Hepatic stellate cell (primary cell): ENCODE results near the gene NOCT.
A peak's percentile ranks its signal among the peaks of the same experiment; 100 is the strongest.
"Not testable (repeated sequence)": the region's sequence is repeated elsewhere in the genome, so short reads cannot be mapped to it uniquely, and the experiment has no call there.

Experiments used
- DNase-seq: peaks from one replicate; pipeline ENCODE4 v3.0.0; 2011; ENCODE audit warnings: low spot score

NOCT gene

DNA sequence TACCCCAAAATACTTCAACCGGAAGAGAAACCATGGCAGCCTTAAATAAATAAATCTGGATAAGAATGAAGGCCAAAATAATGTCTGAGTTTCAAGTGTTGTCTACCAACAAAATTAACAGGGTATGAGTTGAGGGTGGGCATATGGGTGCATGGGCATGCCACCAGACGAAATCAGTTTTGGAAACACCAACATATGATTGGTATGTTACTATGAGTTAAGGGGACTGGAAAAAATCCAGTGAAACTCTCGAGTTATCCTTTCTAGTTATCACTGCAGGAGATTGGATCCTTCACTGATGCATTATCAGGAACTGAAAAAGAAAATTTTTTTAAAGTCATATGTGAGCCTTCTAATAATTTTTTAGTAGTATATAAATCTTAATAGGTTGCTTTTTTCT is 32.4 kb downstream of the NOCT start:
- DNase-seq: no peak

DNA sequence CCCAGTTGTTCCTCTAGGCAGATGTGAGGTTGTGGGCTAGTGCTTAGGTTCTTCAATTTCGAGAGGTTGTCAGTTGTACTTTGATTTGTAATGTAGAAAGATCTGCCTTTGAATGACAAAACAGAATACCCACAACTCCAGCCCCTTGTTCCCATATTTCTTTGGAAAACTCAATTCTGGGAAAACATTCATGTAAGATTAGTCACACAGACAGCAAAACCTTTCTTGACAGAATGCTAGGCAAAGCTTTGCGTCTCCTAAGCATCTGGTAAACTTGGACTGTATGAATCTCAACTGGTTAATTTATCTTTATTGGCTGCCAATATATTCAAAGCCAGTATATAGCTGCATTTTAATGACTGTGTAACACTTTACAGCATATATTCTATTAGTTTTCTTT is 34.9 kb downstream of the NOCT start:
- peak; percentile 22 for DNase-seq

DNA sequence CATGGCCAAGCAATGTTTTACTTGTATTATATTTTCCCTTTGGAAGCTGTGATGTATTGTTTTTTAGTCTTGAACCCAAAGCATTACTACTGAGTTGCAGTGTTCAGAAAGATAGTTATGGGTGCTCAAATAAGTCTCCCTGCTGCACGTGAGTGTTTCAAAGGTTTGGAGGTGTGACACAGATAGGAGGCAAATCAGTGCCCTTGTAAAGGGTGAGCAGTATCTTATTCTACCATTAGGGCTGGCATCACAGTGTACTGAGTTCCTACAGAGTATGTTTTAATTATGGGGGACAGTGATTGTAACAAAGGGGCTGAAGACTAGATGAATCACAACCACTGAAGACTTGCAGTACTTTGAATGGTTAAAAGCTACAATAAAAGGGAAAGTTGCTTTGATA is 38.3 kb downstream of the NOCT start:
- DNase-seq: no peak

DNA sequence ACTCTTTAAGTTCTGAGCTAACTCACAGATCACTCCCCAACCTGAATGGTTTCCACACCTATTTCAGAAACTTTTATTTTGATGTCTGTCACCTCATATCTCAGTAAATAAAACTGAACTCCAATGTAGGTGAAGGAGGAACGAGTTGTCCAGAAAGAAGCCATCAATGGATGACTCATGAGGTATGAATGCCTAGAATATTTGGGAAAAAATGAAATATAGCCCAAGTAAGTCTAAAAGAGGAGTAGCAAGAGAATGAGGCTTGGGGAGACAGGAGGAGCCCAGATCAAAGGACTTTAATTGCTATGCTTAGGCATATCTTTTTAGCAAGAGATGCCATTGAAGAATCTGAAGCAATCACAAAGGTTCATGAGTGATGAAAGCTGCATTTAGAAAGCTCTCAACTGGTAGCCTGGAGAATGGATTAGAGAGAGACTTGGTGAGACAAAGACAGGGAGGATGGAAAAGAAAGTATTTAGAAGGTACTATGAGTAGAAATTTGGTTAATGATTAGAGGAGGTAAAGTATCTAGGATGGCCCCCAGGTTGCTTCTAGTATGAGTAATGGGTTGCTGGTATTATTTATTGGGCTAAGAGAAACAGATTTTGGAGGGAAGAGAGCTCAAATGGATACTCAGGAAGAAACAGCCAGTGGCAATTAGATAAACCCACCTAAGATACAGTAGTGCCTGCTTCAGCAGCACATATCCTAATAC is 39.4 kb downstream of the NOCT start:
- DNase-seq: peak; percentile 28

DNA sequence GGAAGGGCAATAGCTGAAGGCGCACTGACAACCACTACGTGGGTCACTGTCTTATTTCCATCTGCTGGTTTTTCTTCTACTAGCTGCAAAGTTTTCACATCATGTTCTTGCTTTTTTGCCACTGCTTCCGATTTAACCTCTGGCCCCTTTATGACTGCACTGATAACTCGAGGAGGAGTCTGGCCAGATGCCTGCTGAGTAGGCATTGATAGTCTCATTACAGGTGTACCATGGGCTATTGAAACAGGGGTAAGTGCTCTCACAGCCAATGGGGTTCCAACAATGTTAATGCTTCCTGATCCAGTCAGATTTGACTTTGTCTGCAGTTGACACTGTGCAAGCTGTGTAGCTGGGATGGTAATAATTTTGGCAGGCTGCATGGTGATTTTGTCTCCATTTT is 43.4 kb downstream of the NOCT start:
- not testable (repeated sequence) for DNase-seq

DNA sequence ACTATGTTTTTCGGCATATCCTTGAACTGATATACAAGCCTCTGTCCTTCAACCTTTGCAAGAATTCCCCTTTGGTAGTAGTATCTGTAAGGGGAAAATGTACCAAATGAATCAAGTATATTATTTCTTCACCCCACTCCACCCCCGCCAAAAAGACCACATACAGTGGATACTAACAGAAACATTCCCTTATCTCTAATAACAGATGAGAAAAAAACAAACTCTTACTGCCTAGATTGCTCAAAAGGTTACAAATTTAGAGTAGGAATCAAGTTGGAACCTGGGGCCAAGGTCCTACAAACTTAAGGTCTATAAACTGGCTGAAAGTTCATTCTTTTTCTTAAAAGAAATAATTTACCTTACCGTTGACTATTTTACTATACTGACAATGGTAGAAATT is 45.0 kb downstream of the NOCT start:
- no peak for DNase-seq

DNA sequence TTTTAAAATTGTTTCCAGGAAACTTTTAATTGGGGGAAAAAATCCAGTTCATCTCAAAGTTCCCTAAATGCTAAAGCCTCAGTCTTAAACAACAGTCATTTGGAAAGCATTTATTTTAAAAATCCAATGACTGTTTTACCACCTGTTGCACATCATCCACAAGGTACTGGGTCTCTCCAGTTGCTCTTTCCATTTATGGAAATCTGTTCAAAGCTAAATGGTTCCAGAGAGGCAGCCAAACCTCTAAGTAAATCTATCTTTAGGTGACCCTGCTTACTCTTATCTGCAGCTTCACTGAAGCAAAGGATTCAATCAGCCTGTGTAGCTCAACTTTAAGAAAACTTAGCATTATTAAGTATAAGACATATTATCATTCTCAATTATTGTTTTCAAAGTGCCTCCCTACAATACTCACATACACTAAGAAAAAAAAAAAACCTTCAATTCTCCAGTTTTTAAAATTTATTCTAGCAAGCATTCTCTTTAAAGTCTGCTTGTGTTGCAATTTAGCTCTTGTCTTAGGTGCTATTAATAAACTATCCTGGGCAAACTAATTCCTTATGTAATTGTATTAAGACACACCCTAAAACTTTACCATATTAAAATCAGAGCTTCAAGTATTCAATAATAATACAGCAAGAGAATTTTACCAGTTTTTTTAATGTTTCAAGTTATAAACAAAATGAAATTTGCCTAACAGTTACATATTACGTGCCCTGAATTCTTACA is 60.6 kb downstream of the NOCT start:
- DNase-seq: no peak

DNA sequence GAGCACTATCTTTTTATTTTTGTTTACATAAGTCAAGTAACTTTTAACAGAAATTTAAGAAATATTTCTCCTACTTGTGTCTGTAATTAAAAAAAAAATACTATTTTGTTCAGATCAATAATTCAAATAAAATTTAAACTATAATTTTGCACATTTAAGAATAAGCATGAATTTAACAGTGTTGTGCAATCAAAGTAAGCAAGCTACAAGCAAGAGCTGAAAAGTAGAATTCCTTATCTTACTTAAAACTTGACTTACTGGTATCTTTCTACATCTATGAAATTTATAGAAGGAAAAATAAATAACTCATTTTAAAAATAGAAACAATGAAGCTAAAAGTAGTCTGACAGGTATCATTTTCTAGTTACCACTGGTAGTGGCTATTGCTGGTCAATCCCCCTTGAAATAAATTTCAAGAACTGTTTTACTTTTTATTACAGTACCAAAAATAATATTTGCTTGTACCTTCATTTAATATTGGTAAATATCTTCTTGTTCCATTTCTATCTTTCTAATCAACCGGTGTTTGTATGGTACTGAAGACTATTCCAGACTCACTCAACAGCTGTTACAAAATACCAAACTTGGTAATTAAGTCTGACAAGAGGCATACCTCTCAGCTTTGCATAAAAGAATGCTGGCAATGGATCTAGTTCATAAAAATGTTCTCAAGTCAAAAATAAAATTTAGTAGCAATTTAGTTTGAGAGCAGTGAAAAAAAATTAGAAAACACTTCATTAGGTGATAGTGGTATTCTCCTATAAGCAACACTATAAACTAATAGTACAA is 62.2 kb downstream of the NOCT start:
- no peak for DNase-seq

DNA sequence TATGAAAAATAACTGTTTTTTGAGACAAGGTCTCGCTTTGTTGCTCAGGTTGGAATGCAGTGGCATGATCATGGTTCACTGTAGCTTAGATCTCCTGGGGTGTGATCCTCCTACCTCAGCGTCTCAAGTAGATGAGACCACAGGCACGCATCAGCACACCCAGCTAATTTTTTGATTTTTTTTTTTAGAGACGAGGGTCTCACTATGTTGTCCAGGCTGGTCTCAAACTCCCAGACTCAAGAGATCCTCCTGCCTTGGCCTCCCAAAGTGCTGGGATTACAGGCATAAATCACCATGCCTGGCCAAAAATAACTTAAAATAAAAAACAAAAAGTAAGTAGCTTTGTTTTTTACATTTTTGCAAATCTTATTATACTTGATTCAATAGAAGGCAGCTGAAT is 63.3 kb downstream of the NOCT start:
- no peak for DNase-seq

DNA sequence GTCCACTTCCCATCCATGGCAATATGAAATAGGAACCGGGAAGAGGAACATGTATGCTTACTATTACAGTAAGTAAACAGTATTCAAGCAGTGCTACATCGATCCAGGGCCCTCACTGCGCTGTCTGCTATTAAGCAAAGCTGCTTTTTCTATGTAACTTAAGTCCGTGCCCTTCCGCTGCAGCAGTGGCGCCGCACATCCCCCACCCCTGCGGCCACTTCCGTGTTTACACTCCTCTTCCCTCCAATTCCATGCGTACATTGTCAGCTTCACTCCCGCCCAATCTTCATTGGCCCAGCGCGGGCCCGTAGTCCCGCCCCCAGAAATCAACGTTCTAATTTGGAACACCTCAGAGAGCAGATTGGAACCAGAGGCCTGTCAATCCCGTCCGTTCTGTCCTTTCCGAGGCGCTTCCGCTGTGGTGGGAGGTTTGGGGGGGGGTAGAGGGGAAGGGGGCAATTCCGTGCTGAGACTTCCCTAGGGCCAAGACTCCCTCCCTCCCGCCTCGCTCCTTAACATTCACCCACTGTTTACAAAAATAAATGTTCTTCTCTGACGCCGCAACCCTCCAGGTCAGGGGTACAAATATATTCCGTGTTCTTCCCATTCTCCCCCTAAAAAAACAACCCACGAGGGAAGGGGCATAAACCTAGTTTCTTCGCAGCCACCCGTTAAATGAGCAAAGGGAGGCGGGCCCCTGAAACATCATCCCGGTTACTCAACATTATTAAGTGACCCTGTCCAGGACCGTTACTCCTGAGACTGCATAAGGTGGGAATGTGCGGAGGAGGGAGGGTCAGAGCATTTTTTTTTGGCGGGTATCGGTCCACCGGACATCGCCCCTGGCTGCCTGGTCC is 67.4 kb downstream of the NOCT start:
- peak; percentile 93 for DNase-seq

DNA sequence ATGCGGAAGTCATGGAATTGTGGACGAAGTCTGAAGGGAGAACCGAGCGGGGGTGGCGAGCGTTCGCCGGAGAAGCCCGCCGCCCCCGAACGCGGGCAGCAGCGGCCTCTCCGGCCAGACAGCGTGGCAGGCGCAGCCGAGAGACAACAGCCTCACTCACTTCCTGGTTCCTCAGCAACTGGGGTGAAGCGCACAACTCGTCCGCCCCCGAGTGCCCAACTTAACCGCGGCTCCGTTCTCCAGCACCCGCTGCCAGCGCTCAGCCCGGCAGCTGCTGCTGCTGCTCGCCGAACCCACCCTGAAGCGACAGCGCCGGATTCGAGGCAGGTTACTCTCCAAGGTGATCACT is 68.0 kb downstream of the NOCT start:
- peak; percentile 77 for DNase-seq

DNA sequence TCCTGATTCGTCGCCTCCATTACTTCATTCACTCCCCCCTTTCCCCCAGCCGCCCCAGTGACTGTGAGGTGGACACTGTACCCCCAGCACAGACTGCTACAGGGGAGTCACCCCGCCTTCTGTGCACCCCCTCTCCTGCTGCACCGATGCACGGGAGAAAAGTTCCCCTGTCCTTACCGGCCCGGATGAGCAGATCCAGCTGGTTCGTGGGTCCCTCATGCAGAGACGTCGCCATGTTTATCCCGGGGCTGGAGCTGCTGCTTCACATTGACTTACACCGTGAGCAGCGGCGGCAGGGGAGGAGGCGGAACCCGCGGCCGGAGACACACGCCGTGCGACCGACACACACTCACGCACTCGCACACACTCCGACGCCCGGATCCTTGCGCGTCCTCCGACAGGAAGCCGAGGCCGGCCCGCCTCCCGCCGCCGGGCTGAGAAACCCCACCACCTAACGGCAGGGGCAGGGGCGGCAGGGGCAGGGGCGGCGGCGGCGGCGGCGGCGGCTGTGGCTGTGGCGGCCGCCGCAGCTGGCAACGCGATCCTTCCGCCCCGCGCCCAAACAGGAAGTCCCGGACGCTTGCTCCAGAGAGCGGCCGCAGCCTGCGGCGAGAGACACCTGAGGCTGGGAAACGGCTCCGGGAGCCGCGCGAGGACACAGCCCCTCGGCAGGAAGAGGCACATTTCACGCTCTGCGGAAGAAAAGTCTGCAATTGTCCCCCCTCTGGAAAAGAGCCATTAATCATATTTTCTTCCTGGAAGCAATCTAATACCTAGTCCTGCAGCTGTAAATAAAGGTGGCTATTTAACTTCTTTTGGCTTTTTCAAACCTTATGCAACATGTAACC is 68.6 kb downstream of the NOCT start:
- DNase-seq: peak; percentile 74

DNA sequence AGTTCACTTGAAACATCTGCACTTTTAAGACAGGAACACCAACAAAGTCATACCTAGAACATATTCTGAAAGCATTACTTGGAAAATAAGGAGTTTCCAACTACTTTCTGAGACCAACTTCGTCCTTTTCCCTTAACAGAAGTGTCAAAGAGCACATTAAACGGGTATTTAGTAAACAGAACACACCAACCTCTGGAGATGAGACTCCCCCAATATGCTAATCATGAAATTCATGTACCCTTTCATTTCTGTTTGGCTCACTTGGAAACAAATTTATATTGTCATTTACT is 69.2 kb downstream of the NOCT start:
- no peak for DNase-seq

DNA sequence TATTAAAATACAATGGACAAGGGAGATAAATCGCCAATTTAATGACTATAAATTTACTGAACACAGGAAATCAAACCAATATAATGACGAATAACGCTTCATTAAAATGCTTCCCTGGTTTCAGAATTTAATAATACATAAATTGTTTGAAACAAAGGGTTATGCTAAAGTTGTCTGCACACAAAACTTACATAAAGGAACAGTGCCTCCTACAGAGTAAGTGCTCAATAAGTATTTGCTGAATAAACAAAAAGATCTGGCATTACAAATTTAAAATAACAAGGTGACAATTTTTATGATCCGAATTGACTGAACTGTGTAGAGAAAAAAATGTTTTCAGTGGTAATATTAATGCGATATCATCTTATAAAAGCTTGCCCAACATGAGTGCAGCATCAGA is 69.6 kb downstream of the NOCT start:
- DNase-seq: peak; percentile 11

DNA sequence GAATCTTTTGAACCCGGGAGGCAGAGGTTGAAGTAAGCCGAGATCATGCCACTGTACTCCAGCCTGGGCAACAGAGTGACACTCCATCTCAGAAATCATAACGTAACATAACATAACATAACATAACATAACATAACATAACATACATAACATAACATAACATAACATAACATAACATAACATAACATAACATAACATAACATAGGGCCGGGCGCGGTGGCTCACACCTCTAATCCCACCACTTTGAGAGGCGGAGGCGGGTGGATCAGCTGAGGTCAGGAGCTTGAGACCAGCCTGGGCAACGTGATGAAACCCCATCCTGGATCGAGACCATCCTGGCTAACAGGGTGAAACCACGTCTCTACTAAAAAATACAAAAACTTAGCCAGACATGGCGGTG is 76.7 kb downstream of the NOCT start:
- DNase-seq: no peak
